Placental pericyte (primary cell): ENCODE data around the gene NDST3. TPM values are rescaled to one million over a fixed set of nuclear protein-coding genes. Genes with fewer than 3 reads are reported as not detected.

Experiments
- small RNA-seq: library from RNA; depleted of rRNA; stranded (forward); fragments of <200 nt; gene quantifications from one replicate; pipeline ENCODE3, GENCODE V24; 2012; ENCODE audit warnings: low replicate concordance
- total RNA-seq: library from RNA; depleted of rRNA; stranded (reverse); fragments of >200 nt; gene quantifications from 2 replicates; pipeline ENCODE4 v1.2.3, GENCODE V29; 2012

NDST3 gene
- 0.29 and 0.44 TPM in 2 replicates for total RNA-seq

GRCh38 chr4:118034053-118034785 lies at the start of gene NDST3:
Gene NDST3 (plus strand): TSS chr4:118034486. CDS start chr4:118053911, 19,425 bp downstream.

Small RNAs within 50 kb of the gene (small RNA-seq; reads per million reads assigned to genes)
- not detected for gene SNORA24
